PC-9 (cell line): ENCODE data around the gene RDH16. TPM values are rescaled to one million over a fixed set of nuclear protein-coding genes. Genes with fewer than 3 reads are reported as not detected.

Source experiments
- BruUV-seq: library from RNA; stranded (reverse); fragments of 400-500 nt; replicated peaks from 2 replicates; lab custom pipeline; 2021; lab: Mats Ljungman, UMichigan
- CTCF ChIA-PET: fragments of 300-600 bp; sonication (Branson Sonifier 250); formaldehyde crosslinking; loops from one replicate; lab custom pipeline; 2022; ENCODE audit warnings: antibody characterized with exemption; lab: Charles Lee
- POLR2A ChIA-PET: fragments of 300-600 bp; sonication (Branson Sonifier 250); formaldehyde crosslinking; loops from one replicate; lab custom pipeline; 2022; ENCODE audit warnings: antibody characterized with exemption; ENCODE audit not compliant: unreplicated experiment; lab: Charles Lee
- DNase-seq, 2 experiments: peaks; one replicate each; pipeline versions ENCODE4 v3.0.0 to v3.0.0-alpha.2; 2015 to 2022; ENCODE audit warnings: mixed read lengths in 1 of 2
- H2AFZ ChIP-seq: fragments of 200-600 bp; sonication (generic); 2 replicates; pipeline ENCODE4 v1.8.1; 2017; ENCODE audit warnings: antibody characterized with exemption
- H3F3A ChIP-seq: fragments of 200-600 bp; sonication (generic); 2 replicates; pipeline ENCODE4 v1.8.1; 2017; ENCODE audit warnings: antibody characterized with exemption, mild to moderate bottlenecking, low read depth; ENCODE audit not compliant: insufficient read depth
- H3K27ac ChIP-seq: fragments of 200-600 bp; sonication (generic); 2 replicates; pipeline ENCODE4 v1.6.1; 2016; ENCODE audit warnings: mixed run types
- H3K27me3 ChIP-seq: fragments of 200-600 bp; sonication (generic); 2 replicates; pipeline ENCODE4 v1.6.1; 2016; ENCODE audit warnings: low read depth, mixed run types; ENCODE audit not compliant: insufficient read depth
- H3K36me3 ChIP-seq: fragments of 200-600 bp; sonication (generic); 2 replicates; pipeline ENCODE4 v1.6.1; 2016; ENCODE audit warnings: low read depth, mixed run types
- H3K4me1 ChIP-seq: fragments of 200-600 bp; sonication (generic); replicated peaks from 2 replicates; pipeline ENCODE4 v1.6.1; 2016; ENCODE audit warnings: mixed run types; ENCODE audit not compliant: insufficient read depth
- H3K4me2 ChIP-seq: fragments of 200-600 bp; sonication (generic); 2 replicates; pipeline ENCODE4 v1.6.1; 2017; ENCODE audit warnings: mixed run types
- H3K4me3 ChIP-seq: fragments of 200-600 bp; sonication (generic); 2 replicates; pipeline ENCODE4 v1.6.1; 2016; ENCODE audit warnings: mixed run types
- H3K79me2 ChIP-seq: fragments of 200-600 bp; sonication (generic); 2 replicates; pipeline ENCODE4 v1.6.1; 2017; ENCODE audit warnings: low read depth, mixed run types
- H3K9me2 ChIP-seq: fragments of 200-600 bp; sonication (generic); 2 replicates; pipeline ENCODE4 v1.8.1; 2017; ENCODE audit warnings: mild to moderate bottlenecking; ENCODE audit not compliant: insufficient read depth
- H3K9me3 ChIP-seq: fragments of 200-600 bp; sonication (generic); 2 replicates; pipeline ENCODE4 v1.8.1; 2016; ENCODE audit warnings: low read depth; ENCODE audit not compliant: insufficient read depth
- H4K20me1 ChIP-seq: fragments of 200-600 bp; sonication (generic); 2 replicates; pipeline ENCODE4 v1.8.1; 2017; ENCODE audit not compliant: insufficient read depth
- CTCF ChIP-seq: fragments of 200-600 bp; sonication (generic); conservative IDR thresholded peaks from 2 replicates; pipeline ENCODE4 v1.6.1; 2017; ENCODE audit warnings: mixed run types, antibody characterized with exemption, mild to moderate bottlenecking, moderate library complexity
- EZH2 ChIP-seq: fragments of 200-600 bp; sonication (generic); IDR thresholded peaks from 2 replicates; pipeline ENCODE4 v1.8.0; 2017; ENCODE audit warnings: antibody characterized with exemption, low read depth
- intact Hi-C: fragments of 100-400 bp; cut with micrococcal nuclease; formaldehyde crosslinking; loops from one replicate; pipeline ENCODE4 v1.10.0; 2022; ENCODE audit not compliant: unreplicated experiment
- total RNA-seq: library from RNA; stranded (reverse); gene quantifications from 2 replicates; pipeline ENCODE4 v1.2.3, GENCODE V29; 2021

RDH16 gene
- total RNA-seq, 1 experiment from 2014 or later: 0.79 TPM

GRCh38 chr12:56980941-56981530 lies 23.6 kb upstream of the RDH16 start:
- intact Hi-C loops: no loop called here
- CTCF ChIA-PET: no interaction called here

DNA sequence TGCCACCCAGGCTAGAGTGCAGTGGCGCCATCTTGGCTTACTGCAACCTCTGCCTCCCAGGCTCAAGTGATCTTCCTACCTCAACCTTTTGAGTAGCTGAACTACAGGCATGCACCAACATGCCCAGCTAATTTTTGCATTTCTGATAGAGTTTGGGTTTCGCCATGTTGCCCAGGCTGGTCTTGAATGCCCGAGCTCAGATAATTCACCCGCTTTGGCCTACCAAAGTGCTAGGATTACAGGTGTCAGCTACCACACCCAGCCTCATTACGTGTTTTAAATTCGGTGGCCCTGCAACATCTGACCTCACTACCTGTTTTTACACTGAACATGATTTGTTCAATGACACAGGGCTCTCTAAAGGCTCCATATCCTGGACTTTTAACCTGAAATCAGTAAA lies 22.9 kb upstream of the RDH16 start:
- no peak overlapping the region for H3K4me2 ChIP-seq

More at GRCh38 chr12:56980941-56981530, 23.6 kb upstream of the RDH16 start:
- no peaks in the 10 kb centered on the region for H3K79me2 ChIP-seq
- TF ChIP-seq EZH2 (no peak), CTCF (no peak)
- no peaks in the 10 kb centered on the region for H3K9me2 ChIP-seq
- POLR2A ChIA-PET: no interaction called here
- no peaks in the 10 kb centered on the region for H3K27me3 ChIP-seq
- no peak for DNase-seq
- BruUV-seq: no TSS peak
- H3K4me2 ChIP-seq: no peak overlapping the region
- H4K20me1 ChIP-seq: no peaks in the 10 kb centered on the region
- H3F3A ChIP-seq: peaks cover 1% of the 10 kb centered on the region
- no peaks in the 10 kb centered on the region for H3K9me3 ChIP-seq
- H2AFZ ChIP-seq: no peak overlapping the region
- no peak overlapping the region for H3K27ac ChIP-seq
- no peaks in the 10 kb centered on the region for H3K36me3 ChIP-seq
- H3K4me1 ChIP-seq: peaks cover 4% of the 10 kb centered on the region
- H3K4me3 ChIP-seq: no peak overlapping the region

GRCh38 chr12:56979628-56980027 lies 22.2 kb upstream of the RDH16 start:
- CTCF ChIA-PET: no interaction called here
- no peak for TF ChIP-seq CTCF
- TF ChIP-seq EZH2: no peak
- H3K4me2 ChIP-seq: no peak overlapping the region
- POLR2A ChIA-PET: no interaction called here
- no peak overlapping the region for H3K4me3 ChIP-seq
- H4K20me1 ChIP-seq: no peaks in the 10 kb centered on the region
- intact Hi-C loops: no loop called here
- H3K27me3 ChIP-seq: no peaks in the 10 kb centered on the region
- no peaks in the 10 kb centered on the region for H3K36me3 ChIP-seq
- BruUV-seq: no TSS peak
- DNase-seq: no peak
- no peaks in the 10 kb centered on the region for H3K79me2 ChIP-seq
- no peak overlapping the region for H3K27ac ChIP-seq
- no peaks in the 10 kb centered on the region for H3K9me2 ChIP-seq
- no peak overlapping the region for H2AFZ ChIP-seq
- H3K9me3 ChIP-seq: no peaks in the 10 kb centered on the region
- H3K4me1 ChIP-seq: no peaks in the 10 kb centered on the region
- no peaks in the 10 kb centered on the region for H3F3A ChIP-seq

More for the DNA sequence above, 22.9 kb upstream of the RDH16 start:
- Histone ChIP-seq H3K36me3 (no peaks in the 10 kb centered on the region), H3K9me3 (no peaks in the 10 kb centered on the region), H3F3A (no peaks in the 10 kb centered on the region), H4K20me1 (no peaks in the 10 kb centered on the region), H2AFZ (no peak overlapping the region), H3K9me2 (no peaks in the 10 kb centered on the region), H3K27me3 (no peaks in the 10 kb centered on the region), H3K4me1 (no peaks in the 10 kb centered on the region), H3K4me3 (no peak overlapping the region), H3K27ac (no peak overlapping the region), H3K79me2 (no peaks in the 10 kb centered on the region)
- CTCF ChIA-PET: no interaction called here
- intact Hi-C loops: no loop called here
- BruUV-seq: no TSS peak
- DNase-seq: no peak
- POLR2A ChIA-PET: no interaction called here
- no peak for TF ChIP-seq CTCF
- TF ChIP-seq EZH2: no peak
